GM19351 (cell line): Measurements from ENCODE around the gene GPX3.

Source experiments
- ATAC-seq: cut with Tn5 transposase; IDR thresholded peaks from one replicate; pipeline ENCODE4 v1.9.1; 2021; ENCODE audit warnings: mild to moderate bottlenecking, moderate library complexity; ENCODE audit not compliant: unreplicated experiment

The GPX3 gene

DNA sequence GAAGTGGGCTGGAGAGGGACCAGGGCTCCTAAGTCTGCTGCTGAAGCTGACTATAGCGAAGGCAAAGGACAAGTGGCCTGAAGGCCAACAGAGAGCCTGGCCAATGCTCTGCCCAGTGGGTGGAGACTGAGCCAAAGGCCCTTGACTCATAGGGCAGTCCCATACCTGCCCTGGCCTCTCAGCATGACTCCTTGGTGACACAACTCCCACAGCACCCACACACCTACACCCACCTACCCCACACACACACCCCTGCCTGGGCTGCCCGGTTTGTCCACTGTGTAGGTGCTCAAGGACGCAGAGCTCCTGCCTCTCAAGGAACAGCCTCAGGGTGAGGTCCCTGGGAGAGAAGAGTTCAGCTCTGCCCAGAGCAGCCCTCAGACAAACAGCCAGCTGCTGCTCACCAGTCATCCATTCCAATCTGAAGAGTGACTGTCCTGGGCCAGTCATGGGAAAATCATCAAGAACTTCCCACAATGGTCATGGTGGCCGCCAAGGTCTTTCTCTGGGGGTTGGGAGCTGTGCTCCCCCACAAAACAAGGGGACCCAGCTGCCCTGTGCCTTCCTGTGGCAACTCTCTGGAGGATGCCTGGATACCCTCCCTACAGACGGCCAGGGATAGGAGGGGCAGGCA is 55.4 kb downstream of the GPX3 start:
- no peak for ATAC-seq

DNA sequence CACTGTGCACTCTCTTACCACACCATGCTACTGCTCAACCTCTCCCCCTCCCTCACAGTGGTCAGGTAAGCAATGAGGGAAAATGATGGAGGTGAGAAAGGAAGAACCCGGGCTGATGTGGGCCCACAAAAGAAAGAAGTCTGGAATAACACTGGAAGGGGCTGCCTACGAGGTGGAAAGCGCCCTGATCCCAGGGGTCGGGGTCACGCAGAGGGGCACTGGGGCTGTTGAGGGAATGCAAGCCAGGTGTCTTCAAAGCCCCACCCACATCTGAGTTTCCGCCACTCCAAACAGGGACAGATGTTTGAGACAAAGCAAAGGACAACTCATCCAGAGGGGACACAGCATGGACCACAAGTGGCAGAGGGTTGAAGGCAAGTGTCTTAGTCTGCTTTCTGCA is 56.2 kb downstream of the GPX3 start:
- ATAC-seq: no peak

DNA sequence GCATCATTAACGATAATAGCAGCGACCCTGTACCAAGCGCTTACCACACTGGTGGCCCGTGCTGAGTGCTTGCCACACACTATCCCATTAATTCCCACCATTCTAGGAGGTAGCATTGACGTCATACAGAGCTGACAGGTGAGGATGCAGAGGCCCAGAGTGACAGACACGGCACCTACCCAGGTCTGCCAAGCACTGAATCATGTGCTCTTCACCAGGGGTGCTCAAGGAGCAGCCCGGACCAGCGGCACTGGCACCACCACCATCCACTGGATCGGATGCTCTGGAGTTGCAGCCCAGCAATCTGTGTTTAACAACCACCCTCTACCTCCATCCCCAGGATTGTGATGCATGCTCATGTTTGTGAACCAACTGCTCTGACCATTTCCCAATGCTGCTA is 57.0 kb downstream of the GPX3 start:
- no peak for ATAC-seq

DNA sequence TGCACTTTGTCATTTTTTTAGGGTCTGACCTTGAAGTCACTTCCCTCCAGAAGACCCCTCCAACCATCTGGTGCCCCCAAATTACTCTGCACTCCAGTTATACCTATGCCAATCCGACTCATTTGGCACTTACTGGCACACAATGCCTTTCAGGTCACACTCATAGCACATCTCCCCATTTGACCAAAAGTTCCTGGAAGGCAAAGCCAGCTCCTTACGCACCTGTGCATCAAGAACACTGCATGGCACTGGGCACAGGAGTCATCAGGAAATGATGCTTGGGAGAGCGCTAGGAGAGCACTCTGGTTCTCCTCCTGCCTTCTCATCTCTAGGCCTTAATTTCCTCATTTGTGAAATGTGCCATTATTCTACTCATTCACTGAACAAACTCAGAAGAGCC is 57.6 kb downstream of the GPX3 start:
- no peak for ATAC-seq
